ENCODE data around the gene AQP1. TPM values are rescaled to one million over a fixed set of nuclear protein-coding genes. Genes with fewer than 3 reads are reported as not detected.

The AQP1 gene
- polyA plus RNA-seq, 1 donor from 2014 or later: 3.2 TPM

DNA sequence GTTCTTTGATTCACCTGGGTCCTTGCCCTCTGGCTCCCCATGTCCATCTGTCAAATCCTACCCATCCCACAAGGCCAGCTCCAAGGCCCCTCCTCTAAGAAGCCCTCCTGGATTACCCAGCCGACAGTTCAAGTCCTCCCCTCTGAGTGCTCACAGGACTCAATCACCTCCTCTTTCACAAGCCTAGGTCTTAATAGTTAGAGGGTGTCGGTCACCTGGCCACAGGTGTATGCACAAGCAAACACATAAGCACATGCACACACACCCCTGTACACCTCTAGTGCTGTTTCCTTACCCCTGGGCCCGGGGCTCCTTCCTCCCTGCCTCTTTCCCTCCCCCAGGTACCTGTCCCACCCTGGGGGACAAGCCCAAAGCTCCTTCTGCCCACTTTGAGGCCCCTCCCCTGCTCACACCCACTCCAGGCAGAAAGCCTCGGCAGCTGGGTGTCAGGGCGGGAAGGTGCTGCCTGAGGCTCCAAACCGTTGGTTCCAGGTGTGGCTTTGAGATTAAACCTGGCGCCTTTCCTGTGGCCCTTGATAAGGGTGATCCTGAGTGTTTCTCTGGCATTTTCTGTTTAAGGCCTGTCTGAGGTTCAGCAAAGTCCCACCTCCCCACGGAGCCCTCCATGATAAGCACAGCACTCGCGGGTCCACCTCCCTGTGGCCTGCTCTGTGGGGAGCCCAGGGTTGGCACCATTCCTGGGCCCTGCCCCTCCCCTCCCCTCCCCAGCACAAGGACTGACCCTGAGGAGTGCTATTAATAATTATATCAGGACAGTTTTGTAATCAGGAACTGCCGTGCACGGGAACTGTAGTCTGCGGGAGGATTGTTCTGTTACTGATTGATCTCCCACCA is 14.6 kb upstream of the AQP1 start:
- Histone ChIP-seq H2AFZ (ENCODE audit: low read depth, low read length) (no peak overlapping the region), H3K4me2 (ENCODE audit: low read length) (no peak overlapping the region), H3K27me3 (ENCODE audit: insufficient read depth, low read depth, low read length) (no peaks in the 10 kb centered on the region), H3K27ac (ENCODE audit: low read length) (no peak overlapping the region), H3F3A (ENCODE audit: insufficient read depth, low read length, poor library complexity, severe bottlenecking) (no peaks in the 10 kb centered on the region), H3K9ac (ENCODE audit: low read length) (no peak overlapping the region), H4K20me1 (ENCODE audit: insufficient read depth) (no peaks in the 10 kb centered on the region), H3K9me2 (ENCODE audit: insufficient read depth, low read length) (no peaks in the 10 kb centered on the region), H3K79me2 (replicated peaks; ENCODE audit: insufficient read depth, low read length) (no peaks in the 10 kb centered on the region), H3K4me3 (ENCODE audit: low read length) (no peak overlapping the region), H3K9me3 (ENCODE audit: low read length) (no peaks in the 10 kb centered on the region), H3K36me3 (ENCODE audit: insufficient read depth, low read length) (no peaks in the 10 kb centered on the region)
- TF ChIP-seq EP300 (conservative IDR thresholded peaks at IDR 0.05; ENCODE audit: poor library complexity, severe bottlenecking) (no peak), REST (IDR thresholded peaks at IDR 0.05; ENCODE audit: borderline replicate concordance) (no peak), RAD21 (conservative IDR thresholded peaks at IDR 0.05) (no peak), TAF1 (IDR thresholded peaks at IDR 0.05; ENCODE audit: low read depth) (no peak), SMC3 (conservative IDR thresholded peaks at IDR 0.05; ENCODE audit: poor library complexity) (no peak), EZH2 (IDR thresholded peaks at IDR 0.05; ENCODE audit: borderline replicate concordance, insufficient read depth, low read length, poor library complexity, severe bottlenecking) (no peak), MXI1 (conservative IDR thresholded peaks at IDR 0.05; ENCODE audit: poor library complexity, severe bottlenecking) (no peak), POLR2AphosphoS5 (IDR thresholded peaks at IDR 0.05) (no peak)
- TF ChIP-seq, protein P1, sequence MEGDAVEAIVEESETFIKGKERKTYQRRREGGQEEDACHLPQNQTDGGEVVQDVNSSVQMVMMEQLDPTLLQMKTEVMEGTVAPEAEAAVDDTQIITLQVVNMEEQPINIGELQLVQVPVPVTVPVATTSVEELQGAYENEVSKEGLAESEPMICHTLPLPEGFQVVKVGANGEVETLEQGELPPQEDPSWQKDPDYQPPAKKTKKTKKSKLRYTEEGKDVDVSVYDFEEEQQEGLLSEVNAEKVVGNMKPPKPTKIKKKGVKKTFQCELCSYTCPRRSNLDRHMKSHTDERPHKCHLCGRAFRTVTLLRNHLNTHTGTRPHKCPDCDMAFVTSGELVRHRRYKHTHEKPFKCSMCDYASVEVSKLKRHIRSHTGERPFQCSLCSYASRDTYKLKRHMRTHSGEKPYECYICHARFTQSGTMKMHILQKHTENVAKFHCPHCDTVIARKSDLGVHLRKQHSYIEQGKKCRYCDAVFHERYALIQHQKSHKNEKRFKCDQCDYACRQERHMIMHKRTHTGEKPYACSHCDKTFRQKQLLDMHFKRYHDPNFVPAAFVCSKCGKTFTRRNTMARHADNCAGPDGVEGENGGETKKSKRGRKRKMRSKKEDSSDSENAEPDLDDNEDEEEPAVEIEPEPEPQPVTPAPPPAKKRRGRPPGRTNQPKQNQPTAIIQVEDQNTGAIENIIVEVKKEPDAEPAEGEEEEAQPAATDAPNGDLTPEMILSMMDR (IDR thresholded peaks at IDR 0.05; ENCODE audit: poor library complexity, severe bottlenecking): no peak

- TF ChIP-seq EZH2 (IDR thresholded peaks at IDR 0.05; ENCODE audit: borderline replicate concordance, insufficient read depth, low read length, poor library complexity, severe bottlenecking): no peak
- no peak for TF ChIP-seq EP300 (conservative IDR thresholded peaks at IDR 0.05; ENCODE audit: poor library complexity, severe bottlenecking)
- no peak for TF ChIP-seq MXI1 (conservative IDR thresholded peaks at IDR 0.05; ENCODE audit: poor library complexity, severe bottlenecking)
- TF ChIP-seq POLR2AphosphoS5 (IDR thresholded peaks at IDR 0.05): no peak
- TF ChIP-seq TAF1 (IDR thresholded peaks at IDR 0.05; ENCODE audit: low read depth): no peak
- H3K9ac ChIP-seq (ENCODE audit: low read length): no peak overlapping the region
- H3K79me2 ChIP-seq (replicated peaks; ENCODE audit: insufficient read depth, low read length): no peaks in the 10 kb centered on the region
- H3F3A ChIP-seq (ENCODE audit: insufficient read depth, low read length, poor library complexity, severe bottlenecking): no peaks in the 10 kb centered on the region
- H3K27me3 ChIP-seq (ENCODE audit: insufficient read depth, low read depth, low read length): no peaks in the 10 kb centered on the region
- no peaks in the 10 kb centered on the region for H3K36me3 ChIP-seq (ENCODE audit: insufficient read depth, low read length)
- no peak overlapping the region for H3K4me2 ChIP-seq (ENCODE audit: low read length)
- no peak overlapping the region for H2AFZ ChIP-seq (ENCODE audit: low read depth, low read length)
- H4K20me1 ChIP-seq (ENCODE audit: insufficient read depth): no peaks in the 10 kb centered on the region
- no peaks in the 10 kb centered on the region for H3K9me2 ChIP-seq (ENCODE audit: insufficient read depth, low read length)
- H3K9me3 ChIP-seq (ENCODE audit: low read length): no peaks in the 10 kb centered on the region
- no peak overlapping the region for H3K27ac ChIP-seq (ENCODE audit: low read length)
- H3K4me3 ChIP-seq (ENCODE audit: low read length): no peak overlapping the region
These were observed 13.9 kb upstream of the AQP1 start for GRCh38 chr7:30897770-30898169.
